COLO668 (cell line): Measurements from ENCODE around the gene PCDHGA11.
"Not testable (repeated sequence)": the region's sequence is repeated elsewhere in the genome, so short reads cannot be mapped to it uniquely, and the experiment has no call there.

Experiments
- DNase-seq: peaks from one replicate; lab custom pipeline; 2025; ENCODE audit not compliant: unreplicated experiment; lab: John Stamatoyannopoulos, UW

The PCDHGA11 gene

GRCh38 chr5:141430332-141431113, 9.7 kb downstream of the PCDHGA11 start, which contains the start of gene PCDHGA12:
Gene PCDHGA12, plus strand, starts transcription at chr5:141430507. Its CDS starts 253 bp downstream, at chr5:141430760.
- no peak for DNase-seq

- DNase-seq: no peak
Measured at GRCh38 chr5:141431286-141431685, 10.4 kb downstream of the PCDHGA11 start.

- DNase-seq: not testable (repeated sequence)
Measured at GRCh38 chr5:141432308-141432707, 11.5 kb downstream of the PCDHGA11 start.

GRCh38 chr5:141432726-141433125, 11.9 kb downstream of the PCDHGA11 start:
- not testable (repeated sequence) for DNase-seq

- DNase-seq: no peak
Measured at GRCh38 chr5:141434006-141434405, 13.2 kb downstream of the PCDHGA11 start.

GRCh38 chr5:141437221-141437620, 16.4 kb downstream of the PCDHGA11 start:
- no peak for DNase-seq

GRCh38 chr5:141439411-141440141, 18.7 kb downstream of the PCDHGA11 start:
- no peak for DNase-seq

GRCh38 chr5:141440341-141440740, 19.5 kb downstream of the PCDHGA11 start:
- no peak for DNase-seq

- no peak for DNase-seq
Measured at GRCh38 chr5:141441571-141442170, 20.8 kb downstream of the PCDHGA11 start.

GRCh38 chr5:141465351-141465750, 44.5 kb downstream of the PCDHGA11 start:
- DNase-seq: no peak
